Heart right ventricle (tissue), 16 donors: ENCODE data around the gene RAD23A. TPM values are rescaled to one million over a fixed set of nuclear protein-coding genes. Genes with fewer than 3 reads are reported as not detected.
A peak's percentile ranks its signal among the peaks of the same experiment; 100 is the strongest.
"Not testable (repeated sequence)": the region's sequence is repeated elsewhere in the genome, so short reads cannot be mapped to it uniquely, and the experiment has no call there.

ENCODE experiments used
- ATAC-seq, 8 donors: fragments of 200-7000 bp; cut with Tn5 transposase; one replicate each; pipeline ENCODE4 v1.9.1; 2020; ENCODE audit warnings: mild to moderate bottlenecking in 8 of 8, moderate library complexity in 8 of 8, moderate number of reproducible peaks in 1 of 8
- DNase-seq, 2 donors: peaks; one replicate each; pipeline ENCODE4 v3.0.0-alpha.2; 2020
- H3K27ac ChIP-seq, 10 donors: fragments of 200-600 bp; sonication (generic) in 2 of 10; one replicate each; pipeline versions ENCODE4 v1.5.0 to v1.8.0; 2020 to 2022; ENCODE audit warnings: mild to moderate bottlenecking in 3 of 10
- H3K27me3 ChIP-seq, 7 donors: fragments of 200-600 bp; one replicate each; pipeline ENCODE4 v1.8.0; 2021 to 2022; ENCODE audit warnings: mild to moderate bottlenecking in 2 of 7
- H3K36me3 ChIP-seq, 9 donors: fragments of 200-600 bp; sonication (generic) in 1 of 9; one replicate each; pipeline versions ENCODE4 v1.5.0 to v1.8.0; 2020 to 2022; ENCODE audit warnings: mild to moderate bottlenecking in 2 of 9
- H3K4me1 ChIP-seq, 9 donors: fragments of 200-600 bp; sonication (generic) in 1 of 9; one replicate each; pipeline versions ENCODE4 v1.5.0 to v1.8.0; 2020 to 2022; ENCODE audit warnings: mild to moderate bottlenecking in 4 of 9
- H3K4me3 ChIP-seq, 10 donors: fragments of 200-600 bp; sonication (generic) in 2 of 10; one replicate each; pipeline versions ENCODE4 v1.5.0 to v1.8.0; 2020 to 2022; ENCODE audit warnings: mild to moderate bottlenecking in 7 of 10, moderate library complexity in 2 of 10
- H3K9me3 ChIP-seq, 11 donors: fragments of 200-600 bp in 10 of 11; sonication (generic) in 2 of 11; one replicate each; pipeline versions ENCODE4 v1.5.0 to v1.8.0; 2013 to 2022; ENCODE audit warnings: mild to moderate bottlenecking in 2 of 11, control low read depth in 1 of 11, moderate library complexity in 1 of 11
- WGBS, 2 donors: extraction: QIAGEN DNeasy Blood & Tissue Kit; methylation state at CpG; one replicate each; pipeline ENCODE4 v1.1.7; 2013; ENCODE audit warnings: inconsistent platforms in 1 of 2; 5-methylcytosine and 5-hydroxymethylcytosine counted together
- intact Hi-C, 10 donors: fragments of 100-400 bp; cut with DNase I; formaldehyde crosslinking; loops; one replicate each; pipeline versions ENCODE4 v1.11.1 to v1.14.2; 2022
- polyA plus RNA-seq, 2 donors: library from polyadenylated mRNA; stranded (reverse); fragments of 200-250 nt; gene quantifications; one replicate each; pipeline ENCODE4 v1.2.3, GENCODE V29; 2013
- total RNA-seq, 10 donors: library from RNA; stranded (reverse); fragmentation: NEBNext Ultra II Directional in 3 of 10; extraction: Animal tissue kit (Norgen Biotek cat#: 25700) in 3 of 10; gene quantifications; one replicate each; pipeline versions ENCODE4 v1.2.1 to v1.2.4, GENCODE V29; 2021 to 2023
- TF ChIP-seq, protein P1 (sequence below), 9 donors: fragments of 200-600 bp; sonication (generic) in 2 of 9; IDR thresholded peaks; one replicate each; pipeline versions ENCODE4 v1.5.0 to v1.8.0; 2021 to 2022; ENCODE audit warnings: antibody characterized with exemption in 9 of 9, mild to moderate bottlenecking in 5 of 9, moderate library complexity in 1 of 9
- donor health status: Arrhythmogenic right ventricular cardiomyopathy.
- donor health status: ischemic (EF 13 %, LVEDD 7.1; RV severe dilation, severe dysfunction).
- donor health status: healthy with polysubstance abuse.
- donor health status: DM: no; HTN: yes; CAD: no.
- donor health status: DM: no; HTN: no; CAD: no.
- donor health status: ischemic (EF 25% LVEDD 6.9; RV normal size, moderate dysfunction).
- donor health status: ischemic (EF 25% LVEDD 5.7; RV mildly dilated, moderate dysfunction).
- donor health status: healthy.
- donor health status: DM: yes; HTN: yes; CAD: no.
- donor health status: Ischemic cardiomyopathy.
- donor health status: ischemic (EF 35%, LVEDD 5.7; RV mildly dilated, moderate dysfunction).
- donor health status: nonischemic (EF 11% LVEDD 7.7; RV severe dilation, severe dysfunction).
- donor health status: DM: yes; HTN: yes; CAD: no.
- donor health status: PGD.
- donor health status: ischemic (EF 29% LVEDD 5.4; RV normal size, mild dysfunction).
- donor health status: nonischemic (EF 23%, LVEDD 6.1; RV moderate dilation, normal function).

The RAD23A gene
- total and polyA plus RNA-seq, 12 donors: 138 to 289 (median 150) TPM

DNA sequence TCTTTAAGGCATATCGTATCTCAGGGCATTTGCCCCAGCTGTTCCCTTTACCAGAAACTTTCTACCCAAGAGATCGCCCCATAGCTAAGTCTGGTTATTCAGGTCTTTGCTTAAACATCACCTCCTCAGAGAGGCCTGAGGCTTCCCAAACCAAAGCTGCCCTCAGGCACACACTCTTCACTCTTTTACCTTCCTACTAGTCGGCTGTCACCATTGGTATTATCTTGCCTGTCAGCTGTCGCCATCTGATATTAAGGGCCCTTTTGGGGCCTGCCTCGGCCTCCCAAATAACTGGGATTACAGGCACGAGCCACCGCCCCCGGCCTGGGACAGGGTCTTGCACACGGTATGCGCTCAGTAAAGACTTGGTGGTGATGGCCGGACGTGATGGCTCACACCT is 10.3 kb downstream of the RAD23A start:
- H3K27me3 ChIP-seq: no peaks in the 10 kb centered on the region
- no peak for ATAC-seq
- WGBS, 2 donors: 49 to 62% methylated on average over 12 of the region's 12 CpGs
- H3K36me3 ChIP-seq: peaks cover 0 to 44% (median 23%) of the 10 kb centered on the region in 9 donors
- TF ChIP-seq, protein P1, sequence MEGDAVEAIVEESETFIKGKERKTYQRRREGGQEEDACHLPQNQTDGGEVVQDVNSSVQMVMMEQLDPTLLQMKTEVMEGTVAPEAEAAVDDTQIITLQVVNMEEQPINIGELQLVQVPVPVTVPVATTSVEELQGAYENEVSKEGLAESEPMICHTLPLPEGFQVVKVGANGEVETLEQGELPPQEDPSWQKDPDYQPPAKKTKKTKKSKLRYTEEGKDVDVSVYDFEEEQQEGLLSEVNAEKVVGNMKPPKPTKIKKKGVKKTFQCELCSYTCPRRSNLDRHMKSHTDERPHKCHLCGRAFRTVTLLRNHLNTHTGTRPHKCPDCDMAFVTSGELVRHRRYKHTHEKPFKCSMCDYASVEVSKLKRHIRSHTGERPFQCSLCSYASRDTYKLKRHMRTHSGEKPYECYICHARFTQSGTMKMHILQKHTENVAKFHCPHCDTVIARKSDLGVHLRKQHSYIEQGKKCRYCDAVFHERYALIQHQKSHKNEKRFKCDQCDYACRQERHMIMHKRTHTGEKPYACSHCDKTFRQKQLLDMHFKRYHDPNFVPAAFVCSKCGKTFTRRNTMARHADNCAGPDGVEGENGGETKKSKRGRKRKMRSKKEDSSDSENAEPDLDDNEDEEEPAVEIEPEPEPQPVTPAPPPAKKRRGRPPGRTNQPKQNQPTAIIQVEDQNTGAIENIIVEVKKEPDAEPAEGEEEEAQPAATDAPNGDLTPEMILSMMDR (IDR thresholded peaks at IDR 0.05): no peak
- DNase-seq: no peak
- H3K4me3 ChIP-seq: peak overlapping the region; percentile 70 to 96 (median 83)
- H3K4me1 ChIP-seq: peaks cover 19 to 57% (median 48%) of the 10 kb centered on the region in 9 donors
- peak overlapping the region in 8 of 10 donors; percentile 82 to 96 (median 94) for H3K27ac ChIP-seq
- intact Hi-C loops: no loop called here
- H3K9me3 ChIP-seq: no peaks in the 10 kb centered on the region

DNA sequence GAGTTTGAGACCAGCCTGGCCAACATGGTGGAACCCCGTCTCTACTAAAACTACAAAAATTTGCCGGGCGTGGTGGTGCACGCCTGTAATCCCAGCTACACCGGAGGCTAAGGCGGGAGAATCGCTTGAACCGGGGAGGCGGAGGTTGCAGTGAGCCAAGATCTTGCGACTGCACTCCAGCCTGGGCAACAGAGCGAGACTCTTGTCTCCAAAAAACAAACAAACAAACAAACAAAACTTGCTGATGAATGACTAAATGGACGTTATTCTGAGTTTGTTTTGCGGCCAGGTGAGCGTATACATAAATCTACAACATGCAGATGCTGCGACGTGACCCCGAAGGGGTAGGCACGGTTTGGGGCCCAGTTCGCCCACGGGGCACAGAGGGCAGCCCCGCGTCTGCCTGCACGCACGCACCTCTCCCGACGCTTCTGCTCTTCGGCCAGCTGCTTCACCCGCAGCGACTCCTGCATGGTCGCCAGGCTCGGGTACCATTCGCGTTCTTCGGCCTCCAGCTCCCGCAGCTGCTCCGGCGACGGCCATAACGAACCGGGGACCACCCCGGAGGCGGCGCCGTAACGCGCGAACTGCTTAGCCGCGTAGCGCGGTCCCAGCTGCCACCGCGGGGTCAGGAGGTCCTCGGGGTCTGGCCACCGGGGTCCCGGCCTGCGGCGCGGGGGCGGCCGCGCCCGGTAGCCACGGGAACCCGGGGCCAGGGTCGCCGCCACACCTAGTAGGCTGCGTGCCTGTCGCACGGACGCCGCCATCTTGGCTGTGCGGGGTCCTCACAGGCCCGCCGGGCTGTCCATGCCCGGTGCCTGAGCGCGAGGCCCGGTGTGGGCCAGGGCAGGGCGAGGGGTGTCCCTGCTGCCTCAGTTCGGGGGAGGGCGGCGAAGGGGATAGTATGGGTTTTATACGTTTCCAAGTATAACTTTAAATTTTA is 11.1 kb downstream of the RAD23A start, which contains the start of gene GADD45GIP1:
GADD45GIP1 (minus strand) TSS at position 778 of the 943 bp plus-strand sequence; CDS start at position 767, 11 bp downstream.
- Histone ChIP-seq H3K36me3 (peaks cover 0 to 37% (median 17%) of the 10 kb centered on the region in 9 donors), H3K4me1 (peaks cover 19 to 54% (median 48%) of the 10 kb centered on the region in 9 donors), H3K27me3 (no peaks in the 10 kb centered on the region), H3K27ac (peak within 1 kb of the TSS; percentile 82 to 96 (median 92)), H3K4me3 (peak within 1 kb of the TSS; percentile 70 to 96 (median 83)), H3K9me3 (no peaks in the 10 kb centered on the region)
- intact Hi-C loops: no loop called here
- WGBS, 2 donors: 4% methylated on average over 79 to 84 of the region's 84 CpGs
- TF ChIP-seq, protein P1 (IDR thresholded peaks at IDR 0.05): no peak
- DNase-seq (peak; percentile 74 to 84), ATAC-seq (peak; percentile 87 to 96 (median 92))

DNA sequence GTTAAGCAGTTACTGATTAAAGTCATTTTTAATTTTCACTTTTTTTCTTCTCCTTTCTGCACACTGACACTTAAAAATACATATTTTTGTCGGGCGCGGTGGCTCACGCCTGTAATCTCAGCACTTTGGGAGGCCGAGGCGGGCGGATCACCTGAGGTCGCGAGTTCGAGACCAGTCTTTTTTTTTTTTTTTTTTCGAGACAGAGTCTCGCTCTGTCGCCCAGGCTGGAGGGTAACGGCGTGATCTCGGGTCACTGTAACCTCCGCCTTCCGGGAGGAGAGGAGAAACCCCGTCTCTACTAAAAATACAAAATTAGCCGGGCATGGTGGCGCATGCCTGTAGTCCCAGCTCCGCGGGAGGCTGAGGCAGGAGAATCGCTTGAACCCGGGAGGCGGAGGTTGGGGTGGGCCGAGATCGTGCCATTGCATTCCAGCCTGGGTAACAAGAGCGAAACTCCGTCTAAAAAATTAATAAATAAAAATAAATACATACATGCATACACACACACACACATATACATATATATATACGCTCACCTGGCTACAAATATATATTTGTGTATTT is 11.8 kb downstream of the RAD23A start:
- H3K27me3 ChIP-seq, H3K9me3 ChIP-seq, intact Hi-C loops, DNase-seq: not testable (repeated sequence)
- peak overlapping the region; percentile 82 to 96 (median 92) for H3K27ac ChIP-seq
- WGBS, 2 donors: 30 to 35% methylated on average over 31 of the region's 31 CpGs
- H3K4me3 ChIP-seq: peak overlapping the region; percentile 70 to 96 (median 83)
- H3K36me3 ChIP-seq: peaks cover 0 to 29% (median 9%) of the 10 kb centered on the region in 9 donors
- peak in 4 of 8 donors; percentile 8 to 20 (median 16) for ATAC-seq
- peaks cover 16 to 47% (median 42%) of the 10 kb centered on the region in 9 donors for H3K4me1 ChIP-seq

DNA sequence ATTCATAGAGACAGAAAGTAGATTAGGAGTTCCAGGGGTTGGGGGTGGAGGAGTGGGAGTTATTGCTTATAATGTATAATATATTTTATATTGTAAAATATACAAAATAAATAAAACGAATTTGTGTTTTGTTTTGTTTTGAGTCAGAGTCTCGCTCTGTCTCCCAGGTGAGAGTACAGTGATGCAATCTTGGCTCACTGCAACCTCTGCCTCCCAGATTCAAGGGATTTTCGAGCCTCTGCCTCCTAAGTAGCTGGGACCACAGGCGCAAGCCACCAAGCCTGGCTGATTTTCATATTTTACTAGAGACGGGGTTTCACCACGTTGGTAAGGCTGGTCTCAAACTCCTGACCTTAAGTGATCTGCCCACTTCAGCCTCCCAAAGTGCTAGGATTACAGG is 13.8 kb downstream of the RAD23A start:
- no peak overlapping the region for H3K27ac ChIP-seq
- no peak for ATAC-seq
- H3K36me3 ChIP-seq: peaks cover 0 to 9% (median 0%) of the 10 kb centered on the region in 9 donors
- H3K4me1 ChIP-seq: peaks cover 3 to 27% (median 25%) of the 10 kb centered on the region in 9 donors
- no peaks in the 10 kb centered on the region for H3K27me3 ChIP-seq
- WGBS, 2 donors: 77 to 81% methylated on average over 6 of the region's 6 CpGs
- no peaks in the 10 kb centered on the region for H3K9me3 ChIP-seq
- TF ChIP-seq, protein P1 (IDR thresholded peaks at IDR 0.05): no peak
- DNase-seq: no peak
- H3K4me3 ChIP-seq: no peak overlapping the region
- intact Hi-C loops: no loop called here
